ENCODE results near the gene ADAMTS20. TPM values are rescaled to one million over a fixed set of nuclear protein-coding genes. Genes with fewer than 3 reads are reported as not detected.
A peak's percentile ranks its signal among the peaks of the same experiment; 100 is the strongest.
"Not testable (repeated sequence)": the region's sequence is repeated elsewhere in the genome, so short reads cannot be mapped to it uniquely, and the experiment has no call there.

Gene ADAMTS20
- polyA plus RNA-seq, 1 donor = 1.2 TPM

DNA sequence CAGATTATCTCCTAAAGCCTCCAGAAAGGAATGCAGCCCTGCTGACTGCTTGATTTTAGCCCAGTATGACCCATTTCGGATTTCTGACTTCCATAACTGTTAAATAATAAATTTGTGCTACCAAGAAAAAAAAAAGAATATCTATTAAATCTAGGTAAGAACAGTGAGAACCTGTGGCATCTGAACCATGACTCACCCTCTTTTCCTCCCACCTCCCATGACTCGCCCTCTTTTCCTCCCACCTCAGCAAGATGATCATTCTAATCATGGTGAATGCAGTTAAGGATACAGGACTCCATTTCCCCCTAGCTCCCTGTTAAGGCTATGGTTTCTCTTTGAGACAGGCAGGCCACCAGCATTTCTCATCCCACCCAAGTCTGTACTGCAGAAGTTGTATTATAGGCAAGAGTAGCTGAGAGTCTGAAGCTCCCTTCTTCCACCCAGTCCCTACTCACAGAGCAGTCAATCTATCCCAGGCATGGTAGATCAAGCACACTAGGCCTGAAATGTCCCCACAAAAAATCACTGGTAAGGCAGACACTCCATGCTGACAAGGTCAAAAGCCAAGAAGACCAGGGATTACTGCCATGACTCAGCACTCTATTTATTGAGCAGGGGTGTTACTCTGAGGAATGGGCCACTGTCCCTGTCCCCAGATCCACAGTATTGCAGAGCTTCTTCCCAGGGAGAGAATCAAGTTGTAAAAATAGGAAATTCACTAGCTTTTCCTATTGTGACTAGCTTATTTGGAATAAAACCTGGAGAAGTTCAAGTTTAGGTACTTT, 188.9 kb downstream of the ADAMTS20 start:
- DNase-seq = no peak

DNA sequence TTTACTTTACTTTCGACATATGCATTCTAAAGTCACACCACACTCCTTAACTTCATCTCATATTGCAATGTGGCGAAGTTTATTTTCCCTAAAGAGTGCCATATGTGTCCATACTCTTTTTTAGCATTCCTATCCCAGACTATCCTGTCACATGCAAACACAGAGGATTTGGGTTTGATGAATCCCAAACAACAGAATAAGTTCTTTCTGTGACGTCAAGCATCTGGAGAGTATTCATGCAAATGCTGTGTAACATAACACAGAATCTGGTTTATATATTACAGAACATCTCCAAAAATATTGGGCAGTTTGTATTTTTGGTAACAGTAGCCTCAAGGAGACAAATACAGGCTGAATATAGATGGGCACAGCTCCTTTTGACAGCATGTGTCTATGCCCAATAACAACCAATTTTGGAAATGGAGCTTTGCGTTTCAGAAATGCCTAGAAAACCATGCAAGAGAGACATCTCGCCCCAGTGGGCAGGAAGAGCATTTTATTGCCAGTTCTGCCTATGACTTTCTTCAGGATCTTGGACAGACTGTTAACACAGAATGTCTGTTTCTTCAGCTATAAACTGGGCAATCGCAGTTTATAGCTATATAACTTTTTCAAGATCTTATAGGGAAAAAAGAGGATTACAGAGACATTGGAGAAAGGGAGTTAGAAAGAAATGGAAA, 190.8 kb downstream of the ADAMTS20 start:
- DNase-seq = no peak

DNA sequence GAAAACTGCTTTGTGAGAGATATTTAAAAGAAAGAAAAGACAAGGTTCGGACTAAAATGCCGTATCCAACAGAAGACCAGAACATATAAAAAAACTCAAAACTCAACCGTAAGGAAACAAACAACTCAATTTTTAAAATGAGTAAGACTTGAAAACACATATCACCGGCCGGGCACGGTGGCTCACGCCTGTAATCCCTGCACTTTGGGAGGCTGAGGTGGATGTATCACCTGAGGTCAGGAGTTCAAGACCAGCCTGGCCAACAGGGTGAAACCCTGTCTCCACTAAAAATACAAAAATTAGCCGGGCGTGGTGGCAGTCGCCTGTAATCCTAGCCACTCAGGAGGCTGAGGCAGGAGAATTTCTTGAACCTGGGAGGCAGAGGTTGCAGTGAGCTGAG, 192.0 kb downstream of the ADAMTS20 start:
- not testable (repeated sequence) for DNase-seq

DNA sequence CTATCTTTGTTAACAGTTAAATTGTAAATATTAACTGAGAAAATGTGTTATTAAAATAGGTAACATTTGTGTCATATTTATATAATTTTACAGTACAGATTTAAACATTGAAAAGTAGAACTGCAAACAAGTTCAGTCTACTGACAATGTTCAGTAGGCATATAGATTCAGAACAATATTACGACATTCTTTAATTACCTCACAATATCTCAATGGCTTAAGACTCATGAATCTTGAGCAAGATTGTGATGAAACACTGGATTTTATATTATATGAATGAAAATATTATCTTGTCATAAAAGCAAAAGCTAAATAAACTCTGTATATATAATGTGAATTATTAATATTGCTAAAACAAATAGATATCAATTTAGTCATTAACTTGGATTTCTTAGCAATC, 194.9 kb downstream of the ADAMTS20 start:
- DNase-seq = no peak

DNA sequence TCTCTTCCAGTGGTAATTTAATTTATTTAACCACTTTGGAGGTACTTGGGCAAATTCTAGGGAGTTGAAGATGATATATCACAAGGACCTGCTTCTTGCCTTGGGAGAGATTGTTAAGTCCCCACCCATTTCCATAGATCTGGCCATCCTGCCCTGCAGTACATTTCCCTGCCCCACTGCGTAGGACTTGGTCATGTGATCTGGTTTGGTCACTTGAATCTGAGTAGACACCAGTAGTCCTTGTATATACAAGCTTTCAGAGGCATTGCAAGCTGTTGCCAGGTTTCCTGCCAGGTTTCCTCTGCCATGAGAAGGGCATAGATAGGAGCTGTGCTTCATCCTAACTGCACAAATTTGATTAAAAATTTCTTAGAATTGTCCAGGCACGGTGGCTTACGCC, 200.0 kb downstream of the ADAMTS20 start:
- DNase-seq = no peak

DNA sequence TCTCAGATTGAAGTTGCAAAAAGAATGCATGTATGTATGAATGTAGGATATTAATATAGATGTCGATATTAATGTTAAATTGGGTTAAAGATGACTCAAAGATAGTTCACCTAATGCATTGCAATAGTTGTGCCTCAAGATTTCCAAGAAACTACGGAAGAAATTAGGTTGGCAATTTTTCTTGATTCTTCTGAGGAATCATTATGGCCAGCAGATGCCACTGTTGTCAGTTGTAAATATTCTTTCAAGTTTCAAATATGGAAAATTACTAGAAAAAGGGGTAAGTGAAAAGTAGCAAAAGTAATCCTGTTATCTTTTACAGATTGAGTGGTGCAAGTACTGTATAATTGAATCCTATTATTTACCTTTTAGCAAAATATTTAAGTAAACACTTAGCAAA, 202.1 kb downstream of the ADAMTS20 start:
- no peak for DNase-seq

DNA sequence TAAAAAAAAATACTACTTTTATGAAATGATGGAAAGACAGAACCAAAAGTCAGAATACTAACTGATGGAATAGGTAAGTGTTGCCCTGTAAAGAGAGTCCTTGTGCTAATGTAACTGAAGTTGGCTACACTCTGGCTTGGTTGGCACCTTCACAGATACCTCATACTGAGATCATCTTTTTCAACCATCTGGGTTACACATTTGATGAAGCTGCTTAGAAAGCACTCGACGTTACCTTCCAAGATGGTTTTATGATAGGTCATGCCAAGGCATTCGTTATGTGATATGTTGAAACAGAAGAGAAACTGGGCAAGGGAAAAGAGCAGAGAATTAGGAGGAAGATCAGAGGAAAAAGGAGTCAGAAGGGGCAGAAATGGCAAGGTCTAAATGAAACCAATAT, 203.8 kb downstream of the ADAMTS20 start:
- no peak for DNase-seq

DNA sequence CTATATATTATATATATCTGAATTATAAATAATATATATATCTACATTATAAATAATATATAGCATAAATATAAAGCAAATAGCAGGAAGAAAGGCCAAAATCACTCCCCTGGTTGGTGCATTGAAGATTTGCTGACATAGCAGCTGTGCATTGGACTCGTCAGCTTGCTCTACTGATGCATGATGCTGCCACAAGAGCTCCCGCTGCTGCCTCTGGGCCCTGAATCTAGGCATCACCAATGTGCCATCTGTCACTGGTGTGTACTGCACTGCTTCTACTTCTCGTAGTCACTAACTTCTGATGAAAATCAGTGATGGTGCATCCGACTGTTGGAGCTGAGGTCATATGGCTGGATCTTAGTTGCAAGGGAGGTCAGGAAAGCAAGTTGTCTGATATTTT, 205.0 kb downstream of the ADAMTS20 start:
- no peak for DNase-seq

DNA sequence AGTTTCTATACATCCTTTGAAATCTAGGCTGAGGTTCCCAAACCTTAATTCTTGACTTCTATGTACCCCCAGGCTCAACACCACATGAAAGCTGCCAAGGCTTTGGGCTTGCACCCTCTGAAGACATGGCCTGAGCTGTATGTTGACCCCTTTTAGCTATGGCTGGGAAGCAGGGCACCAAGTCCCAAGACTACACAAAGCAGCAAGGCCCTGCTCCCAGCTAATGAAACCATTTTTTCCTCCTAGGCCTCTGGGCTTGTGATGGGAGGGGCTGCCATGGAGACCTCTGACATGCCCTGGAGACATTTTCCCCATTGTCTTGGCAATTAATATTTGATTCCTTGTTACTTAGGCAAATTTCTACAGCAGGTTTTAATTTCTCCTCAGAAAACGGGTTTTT, 207.0 kb downstream of the ADAMTS20 start:
- DNase-seq = no peak

DNA sequence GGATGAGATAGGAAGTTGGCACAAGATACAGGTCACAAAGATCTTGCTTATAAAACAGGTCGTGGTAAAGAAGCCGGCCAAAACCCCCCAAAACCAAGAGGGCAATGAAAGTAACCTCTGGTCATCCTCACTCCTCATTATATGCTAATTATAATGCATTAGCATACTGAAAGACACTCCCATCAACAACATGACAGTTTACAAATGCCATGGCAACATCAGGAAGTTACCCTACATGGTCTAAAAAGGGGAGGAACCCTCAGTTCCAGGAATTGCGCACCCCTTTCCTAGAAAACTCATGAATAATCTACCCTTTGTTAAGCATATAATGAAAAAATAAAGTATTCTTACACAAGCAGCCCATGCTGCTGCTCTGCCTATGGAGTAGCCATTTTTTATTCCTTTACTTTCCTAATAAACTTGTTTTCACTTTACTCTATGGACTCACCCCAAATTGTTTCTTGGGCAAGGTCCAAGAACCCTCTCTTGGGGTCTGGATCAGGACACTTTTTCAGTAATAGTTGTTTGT, 210.2 kb downstream of the ADAMTS20 start:
- DNase-seq = not testable (repeated sequence)

DNA sequence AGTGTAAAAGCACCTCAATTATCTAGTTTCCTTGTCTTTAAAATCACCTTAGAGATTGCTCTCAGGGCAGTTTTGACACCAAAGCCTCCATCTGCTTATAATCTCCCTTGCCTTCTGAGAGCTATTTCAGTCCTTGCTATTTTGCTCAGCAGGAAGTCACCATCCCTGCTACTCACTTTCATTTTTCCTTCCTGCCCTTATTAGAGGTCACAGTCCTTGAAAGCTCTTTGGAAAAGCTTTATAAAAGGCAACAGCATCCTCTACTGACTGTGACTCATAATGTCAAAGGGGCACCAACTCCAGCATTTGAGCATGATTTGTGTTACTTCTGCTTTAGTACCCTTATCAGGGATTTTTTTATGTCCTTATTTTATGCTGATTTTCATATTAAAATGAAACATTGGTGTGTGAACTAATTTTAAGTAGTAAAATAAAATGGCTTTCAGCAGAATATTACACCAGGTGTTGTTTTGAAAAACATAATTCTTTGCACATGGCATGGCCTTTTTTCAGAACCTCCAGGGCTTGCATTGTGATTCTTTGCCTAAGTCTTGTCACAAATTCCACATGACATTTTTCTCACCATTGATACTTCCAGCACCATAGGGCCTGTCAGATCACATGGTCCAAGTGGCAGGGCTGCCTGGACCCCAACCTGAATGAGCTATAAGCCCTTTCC, 213.0 kb downstream of the ADAMTS20 start:
- DNase-seq = peak; percentile 58

DNA sequence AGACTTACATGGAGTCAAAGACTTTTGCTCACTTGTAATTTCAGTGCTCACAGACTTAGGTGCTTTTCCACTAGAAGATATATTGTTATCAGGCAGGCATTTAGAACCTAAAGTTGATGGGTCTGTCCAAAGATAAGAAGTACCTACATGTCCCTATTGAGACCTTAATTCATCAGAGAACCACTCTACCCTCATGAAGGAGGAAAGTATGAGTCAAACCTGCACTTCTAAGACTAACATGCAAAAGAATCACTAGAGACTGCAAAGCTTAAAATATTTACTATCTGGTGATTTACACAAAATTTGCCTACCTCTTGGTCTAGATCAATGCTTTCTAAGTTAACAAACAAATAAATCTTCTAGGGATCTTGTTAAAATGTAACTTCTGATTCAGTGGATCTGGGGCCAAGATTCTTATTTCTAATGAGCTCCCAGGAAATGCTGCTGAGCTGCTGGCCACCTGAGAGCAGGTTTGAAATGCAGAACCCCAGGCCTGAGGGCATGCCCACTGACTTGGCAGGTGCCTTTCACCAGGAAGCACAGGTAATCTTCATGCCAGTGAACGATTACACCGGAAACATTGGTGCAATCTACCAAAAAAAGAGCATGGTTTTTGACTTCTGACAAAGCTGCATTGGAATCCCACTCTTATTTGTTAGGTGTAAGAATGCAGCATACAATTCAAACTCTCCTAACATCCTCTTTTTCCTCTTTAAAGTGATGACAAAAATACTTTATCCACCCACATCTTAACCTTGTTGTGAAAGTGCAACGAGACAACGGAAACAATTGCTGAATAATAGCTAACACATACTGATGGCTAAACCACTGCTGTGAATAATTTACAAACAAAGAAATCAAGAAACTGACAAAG, 214.2 kb downstream of the ADAMTS20 start:
- no peak for DNase-seq

DNA sequence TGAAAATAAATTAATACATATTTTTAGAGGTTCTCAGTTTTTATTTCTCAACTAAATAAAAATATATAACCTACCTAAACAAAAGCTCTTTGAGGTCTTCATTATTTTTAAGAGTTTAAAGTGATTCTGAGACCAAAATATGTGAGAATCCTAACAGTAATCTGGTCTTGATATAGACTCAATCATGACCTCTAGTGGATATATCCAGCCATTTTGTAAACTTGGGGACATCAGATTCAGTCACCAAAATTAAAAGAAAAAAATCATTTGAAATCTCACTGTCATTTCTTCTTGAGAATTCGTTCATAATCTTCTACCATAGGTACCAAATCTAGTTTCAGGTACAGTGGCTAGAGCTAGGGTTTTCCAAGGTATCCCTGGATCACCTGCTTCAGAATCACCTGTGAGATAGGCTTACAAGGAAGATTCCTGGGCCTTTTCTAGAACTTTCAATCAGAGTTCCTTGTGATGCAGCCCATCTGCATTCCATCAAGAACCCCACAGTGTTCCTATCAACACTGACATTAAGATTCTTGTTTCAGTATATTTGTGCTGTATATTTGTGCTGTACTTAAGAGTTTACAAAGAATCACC, 214.9 kb downstream of the ADAMTS20 start:
- no peak for DNase-seq

DNA sequence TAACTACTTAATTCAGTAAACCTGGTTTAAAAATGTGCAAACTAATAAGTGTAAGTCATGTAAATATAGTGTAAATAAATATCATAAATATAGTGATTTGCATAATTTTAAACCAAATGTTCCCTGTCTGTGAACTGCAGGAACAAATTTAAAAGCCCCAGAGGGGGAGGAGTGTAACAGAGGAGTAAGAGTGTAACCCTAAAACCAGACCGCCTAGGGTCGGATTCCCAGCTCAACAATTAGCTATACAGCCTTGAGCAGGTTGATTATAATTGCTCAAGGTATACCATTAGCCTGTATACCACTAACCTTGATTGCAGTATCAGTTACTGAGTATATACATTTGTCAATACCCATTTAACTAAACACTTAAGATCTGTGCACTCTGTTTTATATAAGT, 218.4 kb downstream of the ADAMTS20 start:
- no peak for DNase-seq

DNA sequence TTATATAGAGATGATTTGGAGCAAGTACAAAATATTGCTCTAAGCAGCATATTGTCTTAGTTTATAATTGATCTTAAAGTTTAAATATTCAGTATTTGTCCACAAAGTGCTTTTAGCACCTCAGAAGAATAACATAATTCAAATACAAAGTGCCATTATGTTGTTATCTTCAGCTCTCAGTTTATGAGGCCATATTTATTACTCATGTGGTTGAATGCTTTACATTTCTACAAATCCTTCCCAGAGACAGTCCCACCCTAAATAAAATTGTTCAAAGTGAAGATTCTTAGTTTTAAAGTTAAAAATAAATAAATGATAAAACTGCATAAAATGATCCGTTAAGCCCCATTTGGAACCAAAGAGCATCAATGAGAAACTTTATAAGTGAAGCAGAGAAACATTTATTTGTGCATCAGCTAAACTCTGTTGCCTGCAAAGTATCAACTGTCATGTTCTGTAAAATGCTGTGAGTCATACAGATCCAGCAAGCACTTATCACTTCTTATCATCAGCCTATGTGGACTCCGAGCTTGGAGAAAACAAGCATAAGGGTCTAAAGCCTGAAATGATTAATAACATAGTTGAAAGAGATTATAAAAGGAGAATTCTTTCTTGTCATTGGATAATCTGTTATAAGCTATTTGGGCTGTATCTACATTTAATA, 218.9 kb downstream of the ADAMTS20 start:
- DNase-seq = no peak

DNA sequence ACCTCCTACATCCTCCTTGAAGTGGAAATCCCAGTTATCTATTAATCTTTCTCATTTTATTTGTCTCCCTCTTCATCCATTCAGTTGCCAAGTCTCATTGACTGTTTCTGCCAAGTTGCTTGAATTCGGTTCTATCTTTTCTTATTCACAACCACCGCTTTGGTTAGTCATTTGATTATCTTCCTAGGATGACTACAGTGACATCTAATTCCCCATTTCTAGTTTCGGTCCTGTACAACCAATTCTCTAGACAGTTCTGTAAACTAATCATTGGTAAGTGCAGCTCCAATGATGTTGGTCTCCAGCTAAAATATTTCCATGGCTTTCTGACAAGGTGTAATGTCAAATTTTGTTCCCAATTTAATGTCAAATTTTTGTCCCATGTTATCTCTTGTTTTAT, 220.1 kb downstream of the ADAMTS20 start:
- no peak for DNase-seq

DNA sequence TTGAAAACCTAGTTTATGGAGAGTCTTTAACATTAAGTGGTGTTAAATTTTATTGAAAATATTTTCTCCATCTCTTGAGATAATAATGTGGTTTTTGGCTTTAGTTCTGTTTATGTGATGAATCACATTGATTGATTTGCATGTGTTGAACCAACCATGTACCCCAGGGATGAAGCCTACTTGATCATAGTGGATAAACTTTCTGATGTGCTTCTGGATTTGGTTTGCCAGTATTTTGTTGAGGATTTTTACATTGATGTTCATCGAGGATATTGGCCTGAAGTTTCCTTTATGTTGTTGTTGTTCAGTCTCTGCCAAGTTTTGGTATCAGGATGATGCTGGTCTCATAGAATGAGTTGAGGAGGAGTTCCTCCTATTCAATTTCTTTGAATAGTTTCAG, 222.6 kb downstream of the ADAMTS20 start:
- DNase-seq = no peak

DNA sequence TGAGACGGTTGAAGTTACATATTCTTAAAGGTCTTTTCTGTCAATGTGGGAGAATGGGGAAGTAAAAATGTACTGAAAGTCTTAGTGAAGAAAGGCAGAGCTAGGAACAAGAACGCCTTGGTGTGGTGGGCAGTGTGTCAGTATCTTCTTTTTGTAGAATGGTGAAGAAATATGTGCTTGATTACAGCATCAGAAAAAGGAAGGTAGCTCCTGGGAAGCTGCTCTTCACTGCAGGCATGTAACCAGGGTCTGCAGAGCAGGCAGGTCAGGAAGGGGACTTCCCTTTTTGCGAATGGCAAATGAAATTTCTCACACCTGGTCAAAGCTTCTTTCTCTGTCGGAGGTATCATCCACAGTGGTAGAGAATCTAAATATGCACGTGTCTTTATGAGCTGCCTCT, 226.2 kb downstream of the ADAMTS20 start:
- DNase-seq = no peak

DNA sequence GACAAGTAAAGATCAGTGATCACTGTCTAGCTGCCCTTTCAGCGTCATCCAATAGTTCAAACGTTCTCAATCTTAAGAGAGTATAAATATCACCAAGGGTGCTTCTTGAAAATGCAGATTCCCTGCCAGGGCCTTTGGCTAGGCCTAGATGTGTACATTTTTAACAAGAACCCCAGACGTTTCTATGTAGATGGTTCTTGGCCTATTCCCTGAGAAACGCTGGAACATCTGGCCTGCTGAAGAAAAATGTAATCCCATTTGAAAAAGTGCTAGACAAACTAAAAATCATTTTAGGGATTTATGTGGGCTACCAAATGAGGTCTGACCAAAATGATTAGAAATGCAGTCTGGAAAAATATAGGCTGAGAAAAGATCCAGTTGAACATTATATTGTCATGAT, 231.7 kb downstream of the ADAMTS20 start:
- DNase-seq = no peak

DNA sequence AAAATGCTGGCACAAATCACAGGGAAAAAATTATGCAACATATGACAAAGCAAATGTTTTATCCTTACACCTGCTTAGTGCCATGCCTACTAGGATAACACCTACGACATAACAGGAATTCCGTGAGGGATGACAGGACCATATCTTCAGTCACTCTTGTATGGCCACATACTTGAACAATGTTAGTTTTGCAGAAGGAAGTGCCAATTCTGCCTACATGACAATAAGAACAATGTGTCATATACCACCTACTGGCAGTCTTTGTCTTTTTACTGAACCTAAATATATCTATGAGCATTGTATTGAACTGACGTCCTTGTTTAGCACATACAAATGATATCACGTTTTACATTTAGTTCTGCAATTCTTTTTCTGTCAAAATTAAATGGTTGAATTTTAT, 234.0 kb downstream of the ADAMTS20 start:
- no peak for DNase-seq

DNA sequence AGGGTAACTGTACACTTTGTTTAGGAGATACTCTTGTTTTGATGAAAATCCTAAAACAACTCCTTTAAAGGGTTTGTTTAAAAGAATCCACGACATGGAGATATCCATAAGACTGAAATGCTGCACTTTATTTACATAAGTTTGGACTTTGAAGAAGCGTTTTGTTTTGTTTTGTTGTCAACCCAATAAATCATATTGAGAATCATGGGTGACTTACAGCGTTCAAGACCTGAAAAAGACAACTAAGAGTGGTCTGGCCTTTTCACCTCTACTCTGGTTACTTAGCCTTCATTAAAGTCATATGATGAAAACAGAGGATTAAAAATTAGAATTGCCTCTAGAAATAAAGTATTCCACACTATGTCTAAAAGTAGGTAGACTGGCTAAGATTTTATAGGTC, 234.8 kb downstream of the ADAMTS20 start:
- DNase-seq = no peak

All from left kidney (tissue), 2 donors.